OCI-LY7 (cell line): ENCODE data around the gene UBXN2A.

Experiments used
- EZH2phosphoT487 ChIP-seq: fragments of 200-600 bp; sonication (generic); IDR thresholded peaks from 2 replicates; pipeline ENCODE4 v1.6.1; 2018; ENCODE audit warnings: low read depth, borderline replicate concordance, mild to moderate bottlenecking, mixed run types, antibody characterized with exemption, low read length, moderate library complexity, mixed read lengths
- TF ChIP-seq, protein P1 (sequence below): fragments of 200-600 bp; sonication (generic); conservative IDR thresholded peaks from 2 replicates; pipeline ENCODE4 v1.5.1; 2014; ENCODE audit warnings: mild to moderate bottlenecking, antibody characterized with exemption, low read length, moderate library complexity, mixed read lengths

DNA sequence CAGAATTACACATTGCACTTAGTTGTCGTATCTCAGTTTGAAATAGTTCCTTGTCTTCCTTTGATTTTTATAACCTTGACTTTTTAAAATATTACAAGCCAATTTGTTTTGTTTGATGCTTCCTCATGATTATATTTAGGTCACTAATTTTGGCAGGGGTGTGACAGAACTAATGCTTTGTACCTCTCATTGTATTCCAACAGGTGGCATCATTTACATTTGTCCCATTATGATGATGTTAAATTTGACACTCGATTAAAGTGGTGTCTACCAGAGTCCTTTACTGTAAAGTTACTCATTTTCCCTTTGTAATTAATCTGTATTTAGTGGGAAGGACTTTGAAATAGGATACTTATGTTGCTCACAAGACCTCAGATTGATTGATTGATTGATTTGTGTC, 48.1 kb downstream of the UBXN2A start:
- TF ChIP-seq, protein P1, sequence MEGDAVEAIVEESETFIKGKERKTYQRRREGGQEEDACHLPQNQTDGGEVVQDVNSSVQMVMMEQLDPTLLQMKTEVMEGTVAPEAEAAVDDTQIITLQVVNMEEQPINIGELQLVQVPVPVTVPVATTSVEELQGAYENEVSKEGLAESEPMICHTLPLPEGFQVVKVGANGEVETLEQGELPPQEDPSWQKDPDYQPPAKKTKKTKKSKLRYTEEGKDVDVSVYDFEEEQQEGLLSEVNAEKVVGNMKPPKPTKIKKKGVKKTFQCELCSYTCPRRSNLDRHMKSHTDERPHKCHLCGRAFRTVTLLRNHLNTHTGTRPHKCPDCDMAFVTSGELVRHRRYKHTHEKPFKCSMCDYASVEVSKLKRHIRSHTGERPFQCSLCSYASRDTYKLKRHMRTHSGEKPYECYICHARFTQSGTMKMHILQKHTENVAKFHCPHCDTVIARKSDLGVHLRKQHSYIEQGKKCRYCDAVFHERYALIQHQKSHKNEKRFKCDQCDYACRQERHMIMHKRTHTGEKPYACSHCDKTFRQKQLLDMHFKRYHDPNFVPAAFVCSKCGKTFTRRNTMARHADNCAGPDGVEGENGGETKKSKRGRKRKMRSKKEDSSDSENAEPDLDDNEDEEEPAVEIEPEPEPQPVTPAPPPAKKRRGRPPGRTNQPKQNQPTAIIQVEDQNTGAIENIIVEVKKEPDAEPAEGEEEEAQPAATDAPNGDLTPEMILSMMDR = peak; percentile 74
- no peak for TF ChIP-seq EZH2phosphoT487
